Esophagus muscularis mucosa (tissue), 4 donors: ENCODE data around the gene FOXO3.

Source experiments
- EP300 ChIP-seq: sonication (generic); formaldehyde crosslinking; IDR thresholded peaks from one replicate; pipeline ENCODE4 v1.6.1; 2017; ENCODE audit warnings: antibody characterized with exemption
- POLR2A ChIP-seq: fragments of 450-650 bp; IDR thresholded peaks from one replicate; pipeline ENCODE4 v1.6.1; 2017; ENCODE audit warnings: antibody characterized with exemption, moderate library complexity, mild to moderate bottlenecking, low read depth
- POLR2AphosphoS5 ChIP-seq, 2 donors: sonication (generic); formaldehyde crosslinking; IDR thresholded peaks; one replicate each; pipeline ENCODE4 v1.6.1; 2017; ENCODE audit warnings: antibody characterized with exemption in 2 of 2
- TF ChIP-seq, protein P1 (sequence below), 3 experiments: fragments of 200-600 bp in 2 of 3; fragments of 450-650 bp in 1 of 3; sonication (generic) in 2 of 3; IDR thresholded peaks; one replicate each; pipeline ENCODE4 v1.5.1; 2017 to 2019; ENCODE audit warnings: antibody characterized with exemption in 3 of 3, mild to moderate bottlenecking in 2 of 3, moderate library complexity in 1 of 3

DNA sequence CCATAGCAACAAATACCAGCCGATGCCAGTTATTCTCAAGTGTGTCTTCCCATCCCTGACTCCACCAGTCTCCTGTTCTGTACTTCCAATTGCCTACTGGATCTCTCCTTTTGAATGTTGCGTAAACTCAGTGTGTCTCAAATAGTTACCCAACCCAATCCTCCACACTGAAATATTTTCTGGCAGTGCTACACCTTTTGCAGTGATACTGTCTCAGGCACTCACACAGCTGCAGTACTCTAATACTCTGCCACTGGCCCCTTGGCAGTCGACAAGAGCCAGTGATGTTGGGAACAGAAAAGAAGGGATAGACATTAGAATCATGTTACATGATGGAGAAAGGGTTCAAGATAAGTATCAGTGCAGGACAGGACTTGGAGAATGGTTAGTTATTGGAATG is 31.8 kb upstream of the FOXO3 start:
- TF ChIP-seq, protein P1, sequence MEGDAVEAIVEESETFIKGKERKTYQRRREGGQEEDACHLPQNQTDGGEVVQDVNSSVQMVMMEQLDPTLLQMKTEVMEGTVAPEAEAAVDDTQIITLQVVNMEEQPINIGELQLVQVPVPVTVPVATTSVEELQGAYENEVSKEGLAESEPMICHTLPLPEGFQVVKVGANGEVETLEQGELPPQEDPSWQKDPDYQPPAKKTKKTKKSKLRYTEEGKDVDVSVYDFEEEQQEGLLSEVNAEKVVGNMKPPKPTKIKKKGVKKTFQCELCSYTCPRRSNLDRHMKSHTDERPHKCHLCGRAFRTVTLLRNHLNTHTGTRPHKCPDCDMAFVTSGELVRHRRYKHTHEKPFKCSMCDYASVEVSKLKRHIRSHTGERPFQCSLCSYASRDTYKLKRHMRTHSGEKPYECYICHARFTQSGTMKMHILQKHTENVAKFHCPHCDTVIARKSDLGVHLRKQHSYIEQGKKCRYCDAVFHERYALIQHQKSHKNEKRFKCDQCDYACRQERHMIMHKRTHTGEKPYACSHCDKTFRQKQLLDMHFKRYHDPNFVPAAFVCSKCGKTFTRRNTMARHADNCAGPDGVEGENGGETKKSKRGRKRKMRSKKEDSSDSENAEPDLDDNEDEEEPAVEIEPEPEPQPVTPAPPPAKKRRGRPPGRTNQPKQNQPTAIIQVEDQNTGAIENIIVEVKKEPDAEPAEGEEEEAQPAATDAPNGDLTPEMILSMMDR (IDR thresholded peaks at IDR 0.05), result no peak
- TF ChIP-seq POLR2A (no peak), EP300 (no peak), POLR2AphosphoS5 (IDR thresholded peaks at IDR 0.05) (no peak)
